Measurements from ENCODE around the gene ZFAND2B.

DNA sequence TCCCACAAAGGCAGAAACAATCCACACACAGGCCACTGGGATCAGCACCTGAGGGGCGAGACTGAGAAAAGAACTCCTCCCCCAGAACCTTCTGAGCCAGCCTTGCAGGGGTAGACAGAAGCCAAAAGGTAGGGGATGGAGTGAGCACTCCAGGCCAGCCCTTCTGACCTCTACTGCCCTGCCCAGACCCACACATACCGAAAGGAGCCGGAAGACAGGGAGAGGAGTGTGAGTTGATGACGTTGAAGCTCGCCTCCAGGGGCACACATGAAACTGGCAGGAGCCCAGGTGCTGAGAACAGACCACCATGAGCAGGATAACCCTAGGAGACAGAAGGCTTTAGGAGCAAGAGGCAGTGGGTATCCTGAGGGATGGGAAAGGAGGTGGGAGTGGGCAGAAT is 38.6 kb upstream of the ZFAND2B start:
- TF ChIP-seq POLR2A (IDR thresholded peaks at IDR 0.05) (no peak), POLR2AphosphoS5 (IDR thresholded peaks at IDR 0.05) (no peak), EP300 (IDR thresholded peaks at IDR 0.05) (no peak)
- TF ChIP-seq, protein P1, sequence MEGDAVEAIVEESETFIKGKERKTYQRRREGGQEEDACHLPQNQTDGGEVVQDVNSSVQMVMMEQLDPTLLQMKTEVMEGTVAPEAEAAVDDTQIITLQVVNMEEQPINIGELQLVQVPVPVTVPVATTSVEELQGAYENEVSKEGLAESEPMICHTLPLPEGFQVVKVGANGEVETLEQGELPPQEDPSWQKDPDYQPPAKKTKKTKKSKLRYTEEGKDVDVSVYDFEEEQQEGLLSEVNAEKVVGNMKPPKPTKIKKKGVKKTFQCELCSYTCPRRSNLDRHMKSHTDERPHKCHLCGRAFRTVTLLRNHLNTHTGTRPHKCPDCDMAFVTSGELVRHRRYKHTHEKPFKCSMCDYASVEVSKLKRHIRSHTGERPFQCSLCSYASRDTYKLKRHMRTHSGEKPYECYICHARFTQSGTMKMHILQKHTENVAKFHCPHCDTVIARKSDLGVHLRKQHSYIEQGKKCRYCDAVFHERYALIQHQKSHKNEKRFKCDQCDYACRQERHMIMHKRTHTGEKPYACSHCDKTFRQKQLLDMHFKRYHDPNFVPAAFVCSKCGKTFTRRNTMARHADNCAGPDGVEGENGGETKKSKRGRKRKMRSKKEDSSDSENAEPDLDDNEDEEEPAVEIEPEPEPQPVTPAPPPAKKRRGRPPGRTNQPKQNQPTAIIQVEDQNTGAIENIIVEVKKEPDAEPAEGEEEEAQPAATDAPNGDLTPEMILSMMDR (IDR thresholded peaks at IDR 0.05): no peak

All from upper lobe of left lung (tissue), 4 donors.